ENCODE results near the gene ACBD4.

ACBD4 gene

GRCh38 chr17:45135192-45135977 lies at the start of gene ACBD4:
Gene ACBD4, plus strand, starts transcription at chr17:45135687. Its CDS starts 458 bp downstream, at chr17:45136145.
- peak; percentile 98 for DNase-seq

- no peak for DNase-seq
Measured at GRCh38 chr17:45086391-45086790, 49.1 kb upstream of the ACBD4 start.

- DNase-seq, result no peak
Measured at GRCh38 chr17:45086865-45087503, 48.5 kb upstream of the ACBD4 start.

GRCh38 chr17:45087504-45087975 lies 47.9 kb upstream of the ACBD4 start:
- DNase-seq, result no peak

GRCh38 chr17:45087978-45088377 lies 47.5 kb upstream of the ACBD4 start:
- DNase-seq, result no peak

- DNase-seq, result no peak
Measured at GRCh38 chr17:45088741-45089140, 46.7 kb upstream of the ACBD4 start.

GRCh38 chr17:45090711-45091110 lies 44.8 kb upstream of the ACBD4 start:
- DNase-seq, result no peak

GRCh38 chr17:45091778-45092425 lies 43.6 kb upstream of the ACBD4 start:
- DNase-seq, result no peak

- no peak for DNase-seq
Measured at GRCh38 chr17:45092911-45093430, 42.5 kb upstream of the ACBD4 start.

GRCh38 chr17:45093444-45094110 lies 41.9 kb upstream of the ACBD4 start:
- DNase-seq, result no peak

- no peak for DNase-seq
Measured at GRCh38 chr17:45096141-45096540, 39.3 kb upstream of the ACBD4 start.

- DNase-seq, result no peak
Measured at GRCh38 chr17:45096926-45097325, 38.6 kb upstream of the ACBD4 start.

- DNase-seq, result no peak
Measured at GRCh38 chr17:45098081-45098868, 37.2 kb upstream of the ACBD4 start.

GRCh38 chr17:45098869-45099616 lies 36.4 kb upstream of the ACBD4 start:
- DNase-seq, result peak; percentile 78

GRCh38 chr17:45101546-45101882 lies 34.0 kb upstream of the ACBD4 start:
- DNase-seq, result no peak

- DNase-seq, result no peak
Measured at GRCh38 chr17:45101883-45102811, 33.3 kb upstream of the ACBD4 start.

- DNase-seq, result no peak
Measured at GRCh38 chr17:45102856-45103255, 32.6 kb upstream of the ACBD4 start.

- DNase-seq, result no peak
Measured at GRCh38 chr17:45103269-45103795, 32.2 kb upstream of the ACBD4 start.

- DNase-seq, result no peak
Measured at GRCh38 chr17:45104029-45104428, 31.5 kb upstream of the ACBD4 start.

GRCh38 chr17:45104497-45104896 lies 31.0 kb upstream of the ACBD4 start:
- no peak for DNase-seq

Measured in activated CD4-positive, alpha-beta T cell treated with anti-CD3 and anti-CD28 coated beads, Interleukin-2, amount 50 U/mL, for 1 hour (primary cell).